ENCODE measurements around the gene EIF2S3. TPM values are rescaled to one million over a fixed set of nuclear protein-coding genes. Genes with fewer than 3 reads are reported as not detected.

EIF2S3 gene
- total RNA-seq: 156 and 189 TPM in 2 replicates

GRCh38 chrX:24054182-24055042 lies at the start of gene EIF2S3:
Gene EIF2S3 (plus strand): TSS chrX:24054956. CDS start chrX:24054969, 13 bp downstream.

GRCh38 chrX:24027086-24027485 lies 27.7 kb upstream of the EIF2S3 start, which contains the start of gene KLHL15:
Gene KLHL15 (minus strand): TSS chrX:24027186. CDS start chrX:24006693, 20,493 bp downstream.

Other genes starting within 250 kb of the EIF2S3 start
- 6.0 and 6.7 TPM in 2 replicates for gene APOO, start 147.0 kb upstream of the EIF2S3 start, total RNA-seq
- gene CXorf58, start 146.9 kb upstream of the EIF2S3 start, total RNA-seq: not detected in 2 replicates
- gene KLHL15, start 27.8 kb upstream of the EIF2S3 start, total RNA-seq: 8.1 and 11.3 TPM in 2 replicates
- 37.0 and 38.7 TPM in 2 replicates for gene ZFX, start 94.8 kb downstream of the EIF2S3 start, total RNA-seq